Esophagus squamous epithelium (tissue), 5 donors: Measurements from ENCODE around the gene PMM1. TPM values are rescaled to one million over a fixed set of nuclear protein-coding genes. Genes with fewer than 3 reads are reported as not detected.
A peak's percentile ranks its signal among the peaks of the same experiment; 100 is the strongest.

ENCODE experiments used
- DNase-seq: peaks from one replicate; lab custom pipeline; 2025; lab: John Stamatoyannopoulos, UW
- H3K27ac ChIP-seq, 4 donors: fragments of 200-600 bp; sonication (generic); one replicate each; pipeline ENCODE4 v1.5.1; 2016 to 2019; ENCODE audit warnings: mild to moderate bottlenecking in 1 of 4
- H3K27me3 ChIP-seq, 4 donors: fragments of 200-600 bp; sonication (generic); 1 replicate in 3 of 4; 2 replicates in 1 of 4; pipeline versions ENCODE4 v1.5.1 to v1.6.0; 2017 to 2021; ENCODE audit warnings: antibody characterized with exemption in 1 of 4
- H3K36me3 ChIP-seq, 3 donors: fragments of 200-600 bp; sonication (generic); one replicate each; pipeline ENCODE4 v1.5.1; 2016 to 2019
- H3K4me1 ChIP-seq, 3 donors: fragments of 200-600 bp; sonication (generic); one replicate each; pipeline ENCODE4 v1.5.1; 2017 to 2019
- H3K4me3 ChIP-seq, 4 donors: fragments of 200-600 bp; sonication (generic); 1 replicate in 3 of 4; 2 replicates in 1 of 4; pipeline ENCODE4 v1.5.1; 2016 to 2019; ENCODE audit warnings: mild to moderate bottlenecking in 2 of 4, moderate library complexity in 1 of 4
- H3K9me3 ChIP-seq, 3 donors: fragments of 200-600 bp; sonication (generic); one replicate each; pipeline ENCODE4 v1.5.1; 2016 to 2019
- POLR2A ChIP-seq, 4 donors: fragments of 450-650 bp; IDR thresholded peaks; one replicate each; pipeline ENCODE4 v1.6.1; 2017; ENCODE audit warnings: antibody characterized with exemption in 4 of 4, mild to moderate bottlenecking in 4 of 4, moderate library complexity in 3 of 4
- WGBS, 2 donors: methylation state at CpG; one replicate each; pipeline ENCODE4 v1.1.5; 2018; 5-methylcytosine and 5-hydroxymethylcytosine counted together
- intact Hi-C: fragments of 100-400 bp; cut with DNase I; formaldehyde crosslinking; loops from one replicate; pipeline ENCODE4 v1.15.0; 2022
- total RNA-seq, 4 donors: library from RNA; depleted of rRNA; stranded (reverse); fragments of >200 nt; gene quantifications; one replicate each; pipeline ENCODE4 v1.1.0, GENCODE V29; 2016
- TF ChIP-seq, protein P1 (sequence below), 6 experiments: fragments of 450-650 bp in 4 of 6; fragments of 200-600 bp in 2 of 6; sonication (generic) in 2 of 6; IDR thresholded peaks; one replicate each; pipeline ENCODE4 v1.5.1; 2016 to 2019; ENCODE audit warnings: antibody characterized with exemption in 6 of 6, mild to moderate bottlenecking in 4 of 6, moderate library complexity in 4 of 6
- donor health status: DM: yes; HTN: yes; CAD: no.

Gene PMM1
- total RNA-seq, 4 donors from 2014 or later = 17.9 to 65.2 (median 49.5) TPM

DNA sequence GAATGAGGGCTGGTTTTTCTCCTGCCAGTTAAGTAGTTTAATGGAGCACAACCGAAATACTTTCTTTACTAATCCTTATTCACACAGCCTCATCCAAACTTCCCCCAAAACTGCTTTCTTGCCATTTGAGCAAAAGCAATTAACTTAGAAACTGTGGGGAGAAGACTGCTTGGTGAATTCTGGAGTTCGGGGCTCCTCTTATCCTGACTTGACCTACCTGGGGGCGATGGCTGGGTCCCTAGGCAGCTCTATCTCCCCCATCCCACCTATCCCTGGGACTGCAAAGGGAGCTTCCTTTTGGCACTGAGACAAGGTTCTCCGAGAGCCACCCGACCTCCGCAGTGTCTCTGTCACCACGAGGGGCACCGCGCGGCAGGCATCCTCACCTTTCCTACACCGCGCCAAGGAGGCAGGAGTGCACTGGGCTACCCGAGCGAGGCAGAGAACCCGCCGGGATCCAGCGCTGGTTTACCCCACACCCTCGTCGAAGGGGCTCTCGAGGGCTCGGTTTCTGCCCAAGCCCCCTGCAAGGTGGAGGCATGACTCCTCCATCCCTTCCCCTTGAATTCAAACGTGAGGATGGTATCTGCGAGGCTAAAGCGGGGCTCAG is 30.4 kb upstream of the PMM1 start:
- TF ChIP-seq, protein P1, sequence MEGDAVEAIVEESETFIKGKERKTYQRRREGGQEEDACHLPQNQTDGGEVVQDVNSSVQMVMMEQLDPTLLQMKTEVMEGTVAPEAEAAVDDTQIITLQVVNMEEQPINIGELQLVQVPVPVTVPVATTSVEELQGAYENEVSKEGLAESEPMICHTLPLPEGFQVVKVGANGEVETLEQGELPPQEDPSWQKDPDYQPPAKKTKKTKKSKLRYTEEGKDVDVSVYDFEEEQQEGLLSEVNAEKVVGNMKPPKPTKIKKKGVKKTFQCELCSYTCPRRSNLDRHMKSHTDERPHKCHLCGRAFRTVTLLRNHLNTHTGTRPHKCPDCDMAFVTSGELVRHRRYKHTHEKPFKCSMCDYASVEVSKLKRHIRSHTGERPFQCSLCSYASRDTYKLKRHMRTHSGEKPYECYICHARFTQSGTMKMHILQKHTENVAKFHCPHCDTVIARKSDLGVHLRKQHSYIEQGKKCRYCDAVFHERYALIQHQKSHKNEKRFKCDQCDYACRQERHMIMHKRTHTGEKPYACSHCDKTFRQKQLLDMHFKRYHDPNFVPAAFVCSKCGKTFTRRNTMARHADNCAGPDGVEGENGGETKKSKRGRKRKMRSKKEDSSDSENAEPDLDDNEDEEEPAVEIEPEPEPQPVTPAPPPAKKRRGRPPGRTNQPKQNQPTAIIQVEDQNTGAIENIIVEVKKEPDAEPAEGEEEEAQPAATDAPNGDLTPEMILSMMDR (IDR thresholded peaks at IDR 0.05) = peak in 1 of 6 experiments; percentile 4
- no peak for TF ChIP-seq POLR2A (IDR thresholded peaks at IDR 0.05)
- Histone ChIP-seq H3K9me3 (no peaks in the 10 kb centered on the region), H3K36me3 (peaks cover 0 to 28% (median 11%) of the 10 kb centered on the region in 3 donors), H3K4me1 (peaks cover 12 to 66% (median 23%) of the 10 kb centered on the region in 3 donors), H3K4me3 (peak overlapping the region; percentile 73 to 98 (median 95)), H3K27me3 (no peaks in the 10 kb centered on the region), H3K27ac (peak overlapping the region; percentile 97 to 99 (median 98))
- 3 to 5% methylated on average over 13 of the region's 24 CpGs for WGBS, 2 donors
- intact Hi-C loops = no loop called here
- no peak for DNase-seq

DNA sequence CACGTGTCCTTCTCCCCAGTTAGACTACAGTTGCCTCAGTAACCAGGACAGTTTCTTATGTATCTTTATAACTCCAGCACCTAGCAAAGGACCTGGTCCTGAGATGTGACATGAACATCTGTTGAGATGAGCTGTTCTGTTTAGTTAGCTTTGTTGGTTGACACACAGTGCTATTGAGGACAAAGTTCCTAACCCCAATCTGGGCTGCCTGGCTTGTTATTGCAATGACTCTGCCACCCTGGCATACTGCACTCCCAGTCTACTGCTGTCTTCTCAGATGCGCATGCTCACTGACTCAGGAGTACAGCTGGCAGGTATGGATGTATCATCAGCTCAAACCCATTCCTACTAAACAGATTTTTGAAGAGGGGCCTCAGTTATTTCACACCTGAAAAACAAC is 23.8 kb upstream of the PMM1 start:
- no peak overlapping the region for H3K27ac ChIP-seq
- no peak overlapping the region for H3K4me3 ChIP-seq
- TF ChIP-seq, protein P1 (IDR thresholded peaks at IDR 0.05) = no peak
- TF ChIP-seq POLR2A (IDR thresholded peaks at IDR 0.05) = no peak
- H3K9me3 ChIP-seq = no peaks in the 10 kb centered on the region
- no peaks in the 10 kb centered on the region for H3K27me3 ChIP-seq
- no peak for DNase-seq
- H3K4me1 ChIP-seq = peaks cover 0 to 34% (median 0%) of the 10 kb centered on the region in 3 donors
- 85 to 93% methylated on average over 2 of the region's 2 CpGs for WGBS, 2 donors
- H3K36me3 ChIP-seq = peaks cover 0 to 37% (median 0%) of the 10 kb centered on the region in 3 donors
- intact Hi-C loops = no loop called here

DNA sequence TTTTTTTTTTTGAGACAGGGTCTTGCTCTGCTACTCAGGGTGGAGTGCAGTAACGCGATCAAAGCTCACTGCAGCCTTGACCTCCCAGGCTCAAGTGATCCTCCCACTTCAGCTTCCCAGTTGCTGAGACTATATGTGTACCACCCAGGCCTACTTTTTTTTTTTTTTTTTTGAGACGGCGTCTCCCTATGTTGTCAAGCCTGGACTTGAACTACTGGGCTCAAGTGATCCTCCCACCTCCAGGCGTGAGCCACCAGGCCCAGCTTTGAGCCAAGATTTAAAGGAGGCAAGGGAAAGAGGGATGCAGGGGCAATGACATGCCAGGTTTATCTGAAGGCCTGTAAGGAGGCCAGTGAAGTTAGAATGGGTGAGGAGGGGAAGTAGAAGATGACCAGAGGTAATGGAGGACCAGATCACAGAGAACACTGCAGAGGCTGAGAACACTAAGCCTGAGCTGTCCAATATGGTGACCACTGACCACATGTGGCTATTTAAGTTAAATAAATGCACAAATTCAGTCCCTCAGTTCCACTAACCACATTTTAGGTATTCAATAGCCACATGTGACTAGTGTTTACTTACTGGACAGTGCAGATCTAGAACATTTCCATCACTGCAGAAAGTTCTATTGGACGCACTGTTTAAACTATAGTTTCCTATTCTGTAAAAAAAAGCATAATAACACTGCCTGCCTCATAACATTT is 23.1 kb upstream of the PMM1 start:
- Histone ChIP-seq H3K9me3 (no peaks in the 10 kb centered on the region), H3K36me3 (peaks cover 0 to 44% (median 0%) of the 10 kb centered on the region in 3 donors), H3K4me3 (no peak overlapping the region), H3K27me3 (no peaks in the 10 kb centered on the region), H3K27ac (peak overlapping the region in 1 of 4 donors; percentile 3), H3K4me1 (peaks cover 0 to 27% (median 0%) of the 10 kb centered on the region in 3 donors)
- intact Hi-C loops = no loop called here
- TF ChIP-seq, protein P1 (IDR thresholded peaks at IDR 0.05) = no peak
- no peak for TF ChIP-seq POLR2A (IDR thresholded peaks at IDR 0.05)
- DNase-seq = no peak
- 46 to 72% methylated on average over 4 to 5 of the region's 6 CpGs for WGBS, 2 donors

DNA sequence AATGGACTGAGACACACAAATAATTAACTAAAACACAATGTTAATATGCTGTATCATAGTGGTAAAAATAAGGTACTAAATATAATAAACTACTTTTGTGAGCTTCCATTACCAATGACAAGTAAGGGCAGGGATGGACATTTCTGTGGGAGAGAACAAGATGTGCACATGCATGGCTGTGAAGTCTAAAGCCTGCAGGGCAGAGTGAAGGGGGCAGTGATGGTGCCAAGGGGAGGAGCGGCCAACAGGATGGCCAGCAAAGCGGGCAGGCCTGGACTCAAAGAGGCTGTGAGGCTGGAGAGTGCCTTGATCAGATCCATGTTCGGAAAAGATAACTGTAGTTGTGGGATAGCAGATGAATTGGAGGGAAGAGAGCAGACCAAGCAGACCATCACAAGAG is 18.7 kb upstream of the PMM1 start:
- 83 to 87% methylated on average over 3 of the region's 3 CpGs for WGBS, 2 donors
- no peak overlapping the region for H3K27ac ChIP-seq

More for the DNA sequence above, 18.7 kb upstream of the PMM1 start:
- H3K9me3 ChIP-seq = no peaks in the 10 kb centered on the region
- intact Hi-C loops = no loop called here
- no peaks in the 10 kb centered on the region for H3K27me3 ChIP-seq
- H3K4me3 ChIP-seq = no peak overlapping the region
- H3K4me1 ChIP-seq = peaks cover 0 to 14% (median 0%) of the 10 kb centered on the region in 3 donors
- TF ChIP-seq, protein P1 (IDR thresholded peaks at IDR 0.05) = no peak
- no peak for TF ChIP-seq POLR2A (IDR thresholded peaks at IDR 0.05)
- DNase-seq = no peak
- H3K36me3 ChIP-seq = peaks cover 0 to 84% (median 17%) of the 10 kb centered on the region in 3 donors
